Activated T-cell treated with anti-CD3 and anti-CD28 coated beads, Interleukin-2, amount 50 U/mL, for 24 hours (primary cell): ENCODE results near the gene CAMK2D.

ENCODE experiments used
- DNase-seq: peaks from one replicate; pipeline ENCODE4 v3.0.0-alpha.2; 2020
- H3K27ac Mint-ChIP-seq: 2 replicates; pipeline ENCODE4 v1.8.0; 2020; ENCODE audit warnings: mild to moderate bottlenecking, mixed read lengths
- H3K27me3 Mint-ChIP-seq: 2 replicates; pipeline ENCODE4 v1.8.0; 2020; ENCODE audit warnings: mixed read lengths
- H3K36me3 Mint-ChIP-seq: 2 replicates; pipeline ENCODE4 v1.8.0; 2020; ENCODE audit warnings: low read depth, mixed read lengths
- H3K4me1 Mint-ChIP-seq: 2 replicates; pipeline ENCODE4 v1.8.0; 2020; ENCODE audit warnings: low read depth, mixed read lengths
- H3K4me3 Mint-ChIP-seq: 2 replicates; pipeline ENCODE4 v1.8.0; 2020; ENCODE audit warnings: mild to moderate bottlenecking, moderate library complexity, mixed read lengths
- H3K9me3 Mint-ChIP-seq: 2 replicates; pipeline ENCODE4 v1.8.0; 2020; ENCODE audit warnings: mixed read lengths

CAMK2D gene

DNA sequence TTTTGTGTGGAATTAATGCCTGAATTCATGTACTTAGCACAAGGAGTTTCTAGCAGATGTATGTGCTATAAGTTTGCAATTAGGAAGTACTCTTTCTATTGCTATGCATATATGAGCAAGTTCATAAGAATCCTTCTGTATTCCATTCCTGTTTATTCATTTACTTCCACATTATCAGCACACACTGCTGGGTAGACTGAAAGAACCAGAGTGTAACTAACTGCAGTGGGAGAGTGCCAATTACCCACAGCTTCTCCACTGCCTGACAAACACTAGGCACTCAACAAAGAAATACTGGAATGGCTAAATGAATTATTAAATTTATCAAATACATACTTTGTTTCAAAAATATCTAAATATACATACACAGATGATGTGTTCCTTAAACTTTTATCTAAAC is 219.6 kb downstream of the CAMK2D start:
- Mint-ChIP-seq H3K36me3 (peaks cover 75% of the 10 kb centered on the region), H3K9me3 (no peaks in the 10 kb centered on the region), H3K4me1 (peaks cover 53% of the 10 kb centered on the region), H3K27ac (peak overlapping the region; percentile 14), H3K4me3 (no peak overlapping the region), H3K27me3 (no peaks in the 10 kb centered on the region)
- DNase-seq, result no peak

DNA sequence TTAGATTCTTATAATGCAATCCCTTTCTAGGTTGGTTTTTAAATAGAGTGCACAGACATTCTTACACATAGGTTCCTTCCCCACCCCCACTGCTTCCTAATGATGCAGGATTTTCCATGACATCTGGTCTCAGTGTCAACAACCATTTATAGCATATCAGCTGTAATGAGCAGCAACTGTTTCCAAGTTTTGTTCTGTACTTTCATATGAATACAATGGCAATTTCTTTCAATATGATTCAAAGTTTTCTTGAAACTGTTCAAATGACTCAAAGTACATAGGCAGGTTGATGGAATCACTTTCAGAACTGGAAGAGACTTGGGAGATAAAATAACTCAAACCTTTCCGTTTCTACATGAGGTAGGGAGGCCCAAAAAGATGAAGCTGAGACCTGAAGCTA is 220.7 kb downstream of the CAMK2D start:
- no peak for DNase-seq
- Mint-ChIP-seq H3K27me3 (no peaks in the 10 kb centered on the region), H3K36me3 (peaks cover 71% of the 10 kb centered on the region), H3K27ac (peak overlapping the region; percentile 95), H3K4me3 (peak overlapping the region; percentile 38), H3K4me1 (peaks cover 48% of the 10 kb centered on the region), H3K9me3 (no peaks in the 10 kb centered on the region)

DNA sequence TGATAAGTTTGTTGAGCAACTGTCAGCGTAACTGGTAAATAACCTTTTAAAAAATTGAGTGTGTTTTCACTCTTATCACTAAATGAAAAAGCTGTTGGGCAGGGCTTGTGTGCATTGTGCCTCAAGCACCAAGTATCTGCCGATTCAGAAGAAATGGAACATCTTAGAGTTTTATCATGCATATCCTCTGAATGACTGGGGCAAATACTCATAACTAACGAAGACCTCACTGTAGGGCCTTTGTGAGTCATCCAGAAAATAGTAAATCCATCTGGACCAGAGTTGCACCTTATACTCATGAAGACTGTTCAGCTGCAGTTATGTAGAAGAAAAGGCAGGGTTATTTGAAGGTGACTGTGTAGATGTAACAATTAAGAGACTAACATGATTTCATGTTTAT is 222.1 kb downstream of the CAMK2D start:
- no peaks in the 10 kb centered on the region for H3K27me3 Mint-ChIP-seq
- DNase-seq, result no peak
- no peaks in the 10 kb centered on the region for H3K9me3 Mint-ChIP-seq
- H3K4me3 Mint-ChIP-seq, result peak overlapping the region; percentile 38
- H3K4me1 Mint-ChIP-seq, result peaks cover 57% of the 10 kb centered on the region
- H3K36me3 Mint-ChIP-seq, result peaks cover 74% of the 10 kb centered on the region
- H3K27ac Mint-ChIP-seq, result peak overlapping the region; percentile 95

DNA sequence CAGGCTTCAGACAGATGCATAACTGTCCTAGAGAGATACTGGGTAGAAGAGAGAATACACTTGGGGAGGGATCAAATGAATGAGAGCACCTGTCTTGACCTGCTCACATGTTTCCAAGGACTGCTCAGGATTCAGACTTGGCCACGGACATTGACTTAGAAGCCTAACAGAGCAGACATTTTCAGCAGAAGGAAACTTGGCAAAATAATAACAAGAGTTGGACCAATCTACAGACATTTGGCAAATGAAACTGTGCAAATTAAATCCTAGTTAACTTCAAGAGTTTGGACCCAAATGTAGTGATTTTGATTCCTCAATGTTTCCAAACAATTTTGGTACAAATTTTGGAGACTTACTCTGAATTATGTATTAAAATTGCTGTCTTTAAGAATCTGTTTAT is 223.9 kb downstream of the CAMK2D start:
- Mint-ChIP-seq H3K4me3 (no peak overlapping the region), H3K27ac (no peak overlapping the region), H3K27me3 (no peaks in the 10 kb centered on the region), H3K4me1 (peaks cover 54% of the 10 kb centered on the region), H3K36me3 (peaks cover 72% of the 10 kb centered on the region), H3K9me3 (no peaks in the 10 kb centered on the region)
- DNase-seq, result no peak

DNA sequence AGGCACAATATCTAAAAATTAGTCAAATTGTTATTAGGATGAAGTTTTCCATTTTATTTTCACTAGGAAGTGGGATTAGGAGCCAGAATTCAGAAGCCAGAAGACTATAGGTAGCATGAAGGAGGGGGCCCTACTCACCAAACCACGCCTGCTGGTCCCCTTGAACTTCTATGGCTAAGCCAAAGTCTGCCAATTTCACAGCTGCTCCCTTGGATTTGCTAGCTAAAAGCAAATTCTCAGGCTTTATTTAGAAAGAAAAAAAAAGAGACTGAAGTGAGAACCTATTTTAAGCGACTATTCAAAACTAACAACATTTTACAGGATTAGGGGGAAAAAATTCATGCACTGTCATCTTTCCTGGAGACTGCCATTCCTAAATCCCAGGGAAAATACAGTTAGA is 224.3 kb downstream of the CAMK2D start:
- no peak for DNase-seq
- no peak overlapping the region for H3K27ac Mint-ChIP-seq
- peaks cover 76% of the 10 kb centered on the region for H3K36me3 Mint-ChIP-seq
- H3K27me3 Mint-ChIP-seq, result no peaks in the 10 kb centered on the region
- peaks cover 55% of the 10 kb centered on the region for H3K4me1 Mint-ChIP-seq
- H3K9me3 Mint-ChIP-seq, result no peaks in the 10 kb centered on the region
- H3K4me3 Mint-ChIP-seq, result no peak overlapping the region

DNA sequence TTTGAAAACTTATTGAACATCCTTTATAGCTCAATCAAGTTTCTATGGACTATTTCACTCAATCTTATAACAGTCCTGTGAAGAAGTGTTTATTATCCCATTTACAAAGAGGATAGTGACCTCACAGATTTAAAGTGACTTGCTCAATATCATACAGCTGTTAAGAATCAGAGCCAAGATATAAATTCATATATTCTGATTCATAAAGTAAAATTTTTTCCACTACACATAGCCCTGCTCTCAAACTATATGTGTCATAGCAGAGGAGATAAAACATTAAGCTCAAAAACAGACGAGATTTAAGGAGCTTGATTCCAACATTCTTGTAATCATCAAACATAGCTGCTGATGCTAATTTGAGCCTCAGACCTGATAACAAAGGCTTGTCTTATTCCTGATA is 226.8 kb downstream of the CAMK2D start:
- peaks cover 83% of the 10 kb centered on the region for H3K36me3 Mint-ChIP-seq
- no peak overlapping the region for H3K4me3 Mint-ChIP-seq
- no peaks in the 10 kb centered on the region for H3K27me3 Mint-ChIP-seq
- DNase-seq, result no peak
- H3K9me3 Mint-ChIP-seq, result no peaks in the 10 kb centered on the region
- no peak overlapping the region for H3K27ac Mint-ChIP-seq
- H3K4me1 Mint-ChIP-seq, result peaks cover 35% of the 10 kb centered on the region

DNA sequence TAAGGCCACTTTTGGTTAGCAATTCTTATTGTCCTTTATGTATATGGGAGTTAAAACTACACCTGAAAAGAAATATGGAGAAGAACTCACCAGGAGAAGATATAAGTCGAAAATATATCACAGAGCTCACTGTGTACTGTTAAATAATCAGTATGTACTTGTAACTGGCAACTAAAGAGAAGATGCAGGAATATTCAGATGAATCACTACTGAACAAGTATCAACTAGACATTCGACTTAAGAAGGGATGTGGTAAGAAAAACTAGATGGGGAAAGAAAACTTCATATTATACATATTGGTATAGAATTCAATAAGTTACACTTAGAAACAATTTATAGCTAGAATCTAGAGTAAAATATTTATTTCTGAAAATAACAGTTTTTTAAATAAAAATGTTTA is 230.0 kb downstream of the CAMK2D start:
- no peak overlapping the region for H3K4me3 Mint-ChIP-seq
- no peak for DNase-seq
- no peaks in the 10 kb centered on the region for H3K27me3 Mint-ChIP-seq
- peaks cover 88% of the 10 kb centered on the region for H3K36me3 Mint-ChIP-seq
- peaks cover 18% of the 10 kb centered on the region for H3K4me1 Mint-ChIP-seq
- H3K9me3 Mint-ChIP-seq, result no peaks in the 10 kb centered on the region
- no peak overlapping the region for H3K27ac Mint-ChIP-seq

DNA sequence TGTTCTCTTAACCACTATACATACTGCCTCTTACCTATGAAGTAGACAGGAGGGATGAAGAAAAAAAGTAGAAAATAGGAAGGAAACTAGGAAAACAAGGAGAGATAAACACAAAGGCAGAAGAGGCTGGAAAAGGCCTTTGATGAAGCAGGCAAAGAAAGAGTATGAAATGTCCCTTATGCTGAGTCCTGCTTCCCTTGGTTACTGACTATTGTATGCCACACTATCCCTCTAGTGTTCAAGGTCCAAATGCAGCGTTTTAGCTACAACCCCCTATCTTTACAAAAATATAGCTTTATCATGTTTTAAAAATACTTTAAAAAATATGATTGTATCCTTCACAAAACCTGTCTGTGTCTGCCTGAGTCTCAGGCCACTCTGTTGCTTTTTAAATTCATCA is 233.1 kb downstream of the CAMK2D start:
- Mint-ChIP-seq H3K4me3 (no peak overlapping the region), H3K9me3 (no peaks in the 10 kb centered on the region), H3K4me1 (peaks cover 15% of the 10 kb centered on the region), H3K36me3 (peaks cover 91% of the 10 kb centered on the region), H3K27me3 (no peaks in the 10 kb centered on the region), H3K27ac (peak overlapping the region; percentile 5)
- DNase-seq, result no peak

DNA sequence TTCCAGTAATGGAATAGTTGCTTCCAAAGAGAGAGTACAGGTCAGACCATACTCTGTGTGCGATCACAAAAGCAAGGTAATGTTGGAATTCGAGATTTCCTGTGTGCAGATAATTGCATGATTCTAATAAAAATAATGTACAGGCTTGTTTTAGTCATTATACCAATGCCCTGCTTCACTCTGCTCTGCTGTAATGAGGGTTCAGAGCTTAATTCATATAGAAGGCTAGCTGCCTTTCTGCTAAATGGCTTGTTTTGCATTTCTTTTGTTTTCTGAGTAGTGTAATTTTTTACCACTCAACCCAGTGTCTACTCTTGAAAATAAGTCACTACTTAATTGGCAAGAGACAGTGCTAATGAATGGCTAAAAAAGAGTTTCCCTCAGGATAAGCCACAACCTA is 236.0 kb downstream of the CAMK2D start:
- Mint-ChIP-seq H3K4me1 (peaks cover 18% of the 10 kb centered on the region), H3K27ac (no peak overlapping the region), H3K27me3 (no peaks in the 10 kb centered on the region), H3K4me3 (no peak overlapping the region), H3K9me3 (no peaks in the 10 kb centered on the region), H3K36me3 (peaks cover 91% of the 10 kb centered on the region)
- no peak for DNase-seq

DNA sequence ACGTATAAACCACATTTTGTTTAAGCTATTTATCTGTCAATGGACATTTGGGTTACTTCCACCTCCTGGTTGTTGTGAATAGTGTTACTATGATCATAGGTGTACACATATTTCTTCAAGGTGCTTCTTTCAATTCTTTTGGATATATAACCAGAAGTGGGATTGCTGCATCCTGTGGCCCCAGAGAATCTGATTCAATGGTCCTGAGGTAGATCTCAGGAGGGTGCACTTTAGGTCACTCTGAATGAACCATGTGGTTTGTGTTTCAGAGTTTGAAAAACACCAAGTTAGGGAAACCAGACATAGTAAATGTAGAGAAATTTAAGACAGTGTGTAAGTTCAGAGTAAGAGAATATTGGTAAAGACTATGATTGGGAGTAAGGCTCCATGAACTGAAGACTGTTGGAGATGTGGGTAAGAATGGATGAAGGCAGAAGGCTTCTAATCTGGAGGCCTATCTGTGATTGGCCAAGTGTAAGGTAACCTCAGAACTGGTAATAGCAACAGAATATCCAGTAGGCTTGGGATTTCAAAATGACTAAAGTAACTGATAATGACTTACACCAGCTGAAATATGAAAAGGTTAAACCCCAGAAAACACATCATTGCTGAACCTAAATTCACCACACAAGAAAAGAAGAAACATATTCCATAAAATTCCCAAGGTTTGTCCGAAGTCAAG is 236.9 kb downstream of the CAMK2D start:
- peaks cover 86% of the 10 kb centered on the region for H3K36me3 Mint-ChIP-seq
- H3K27ac Mint-ChIP-seq, result peak overlapping the region; percentile 54
- no peaks in the 10 kb centered on the region for H3K9me3 Mint-ChIP-seq
- DNase-seq, result no peak
- no peak overlapping the region for H3K4me3 Mint-ChIP-seq
- no peaks in the 10 kb centered on the region for H3K27me3 Mint-ChIP-seq
- H3K4me1 Mint-ChIP-seq, result peaks cover 18% of the 10 kb centered on the region

DNA sequence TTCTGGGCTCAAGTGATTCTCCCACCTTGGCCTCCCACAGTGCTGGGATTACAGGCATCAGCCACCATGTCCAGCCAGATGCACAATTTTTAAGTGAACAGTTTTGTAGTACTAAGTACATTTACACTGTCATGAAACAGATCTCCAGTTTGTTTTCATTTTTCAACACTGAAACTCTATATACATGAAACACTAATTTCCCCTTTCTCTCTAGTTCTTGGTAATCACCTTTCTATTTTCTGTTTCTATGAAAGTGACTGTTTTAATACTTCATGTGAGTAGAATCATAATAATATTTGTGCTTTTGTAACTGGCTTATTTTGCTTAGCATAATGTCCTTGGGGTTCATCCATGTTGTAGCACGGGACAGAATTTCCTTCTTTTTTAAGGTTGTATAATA is 237.4 kb downstream of the CAMK2D start:
- no peaks in the 10 kb centered on the region for H3K27me3 Mint-ChIP-seq
- H3K9me3 Mint-ChIP-seq, result no peaks in the 10 kb centered on the region
- peak overlapping the region; percentile 54 for H3K27ac Mint-ChIP-seq
- H3K4me1 Mint-ChIP-seq, result peaks cover 19% of the 10 kb centered on the region
- no peak for DNase-seq
- peaks cover 84% of the 10 kb centered on the region for H3K36me3 Mint-ChIP-seq
- H3K4me3 Mint-ChIP-seq, result no peak overlapping the region

DNA sequence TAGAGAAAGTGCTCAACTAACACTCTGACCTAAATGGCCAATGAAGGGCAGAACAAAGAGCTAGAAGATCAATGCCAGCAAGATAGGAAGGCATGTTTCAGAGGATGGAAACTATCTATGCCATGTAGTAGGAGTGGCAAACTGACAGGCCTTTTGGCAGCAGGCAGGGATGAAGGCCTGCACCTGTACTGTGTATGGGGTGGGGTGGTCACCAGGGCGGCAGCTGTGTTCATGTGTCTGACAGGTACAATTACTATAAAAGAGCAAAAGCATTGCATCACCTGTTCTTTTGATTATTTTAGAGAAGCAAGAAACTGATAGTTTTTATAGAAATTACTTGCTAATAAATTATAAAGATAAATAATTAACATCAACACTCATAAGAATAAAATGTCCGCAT is 239.1 kb downstream of the CAMK2D start:
- Mint-ChIP-seq H3K4me3 (no peak overlapping the region), H3K36me3 (peaks cover 86% of the 10 kb centered on the region), H3K27me3 (no peaks in the 10 kb centered on the region), H3K27ac (no peak overlapping the region), H3K4me1 (peaks cover 22% of the 10 kb centered on the region), H3K9me3 (no peaks in the 10 kb centered on the region)
- no peak for DNase-seq

DNA sequence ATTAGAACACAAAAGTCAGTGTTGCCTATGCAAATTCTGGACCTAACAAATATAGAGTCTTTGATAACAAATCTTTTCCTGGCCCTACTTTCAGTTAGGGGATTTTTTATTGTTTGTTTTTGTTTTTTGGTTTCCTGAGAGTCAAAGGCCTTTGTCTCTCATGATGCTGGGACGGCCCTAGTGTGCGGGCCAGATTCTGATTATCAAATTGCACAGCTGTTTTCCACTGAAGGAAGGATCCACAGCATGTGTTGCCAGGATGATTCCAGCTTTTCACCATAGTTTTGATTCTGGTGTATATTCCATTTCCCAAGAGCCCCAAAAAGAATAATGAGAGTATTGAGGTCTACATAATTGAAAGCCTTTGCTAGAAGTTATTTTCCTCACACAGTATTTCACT is 248.2 kb downstream of the CAMK2D start:
- peaks cover 88% of the 10 kb centered on the region for H3K36me3 Mint-ChIP-seq

DNA sequence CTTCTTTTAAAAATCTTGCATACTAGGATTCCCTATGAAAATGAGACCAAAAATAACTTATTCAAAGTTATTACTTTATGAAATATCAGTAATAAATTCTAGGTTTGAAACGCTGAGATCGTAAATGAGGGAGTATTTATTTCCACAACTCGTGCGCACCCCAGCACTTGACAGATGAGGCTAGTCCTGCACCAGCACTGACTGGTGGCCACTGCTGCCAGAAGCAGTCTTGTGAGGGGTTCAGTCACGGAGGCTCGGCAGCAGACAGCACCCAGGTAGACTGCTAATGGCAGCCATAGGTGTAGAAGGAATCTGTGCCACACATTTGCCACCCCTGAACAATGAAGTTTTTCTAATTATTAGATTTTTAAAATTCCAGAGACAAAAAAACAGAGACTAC is 248.7 kb downstream of the CAMK2D start:
- peaks cover 89% of the 10 kb centered on the region for H3K36me3 Mint-ChIP-seq
- no peak overlapping the region for H3K27ac Mint-ChIP-seq
- H3K4me3 Mint-ChIP-seq, result no peak overlapping the region
- no peak for DNase-seq
- H3K9me3 Mint-ChIP-seq, result no peaks in the 10 kb centered on the region
- H3K4me1 Mint-ChIP-seq, result no peaks in the 10 kb centered on the region
- no peaks in the 10 kb centered on the region for H3K27me3 Mint-ChIP-seq

More for the DNA sequence above, 248.2 kb downstream of the CAMK2D start:
- no peaks in the 10 kb centered on the region for H3K9me3 Mint-ChIP-seq
- H3K4me3 Mint-ChIP-seq, result no peak overlapping the region
- no peaks in the 10 kb centered on the region for H3K27me3 Mint-ChIP-seq
- no peaks in the 10 kb centered on the region for H3K4me1 Mint-ChIP-seq
- no peak for DNase-seq
- no peak overlapping the region for H3K27ac Mint-ChIP-seq

DNA sequence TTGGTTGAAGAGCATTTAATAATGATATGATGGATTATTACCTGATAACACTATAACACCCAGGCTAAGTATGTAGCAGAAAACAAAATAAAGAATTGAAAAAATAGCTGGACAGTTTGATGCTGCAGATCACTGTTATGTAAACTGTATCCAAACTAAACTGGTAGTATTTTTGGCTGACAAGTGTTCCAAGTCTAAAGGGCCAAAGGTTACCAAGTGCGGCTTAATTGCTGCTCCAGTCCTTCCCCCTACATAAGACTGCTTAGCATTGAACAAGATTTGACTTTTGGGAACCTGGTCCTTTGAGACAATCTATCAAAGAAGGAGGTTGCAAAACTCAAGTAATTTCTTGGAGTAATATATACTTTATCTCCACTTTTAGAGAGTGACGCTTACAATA is 249.6 kb downstream of the CAMK2D start:
- H3K9me3 Mint-ChIP-seq, result no peaks in the 10 kb centered on the region
- no peaks in the 10 kb centered on the region for H3K4me1 Mint-ChIP-seq
- no peak overlapping the region for H3K4me3 Mint-ChIP-seq
- H3K36me3 Mint-ChIP-seq, result peaks cover 90% of the 10 kb centered on the region
- no peak for DNase-seq
- no peak overlapping the region for H3K27ac Mint-ChIP-seq
- no peaks in the 10 kb centered on the region for H3K27me3 Mint-ChIP-seq

DNA sequence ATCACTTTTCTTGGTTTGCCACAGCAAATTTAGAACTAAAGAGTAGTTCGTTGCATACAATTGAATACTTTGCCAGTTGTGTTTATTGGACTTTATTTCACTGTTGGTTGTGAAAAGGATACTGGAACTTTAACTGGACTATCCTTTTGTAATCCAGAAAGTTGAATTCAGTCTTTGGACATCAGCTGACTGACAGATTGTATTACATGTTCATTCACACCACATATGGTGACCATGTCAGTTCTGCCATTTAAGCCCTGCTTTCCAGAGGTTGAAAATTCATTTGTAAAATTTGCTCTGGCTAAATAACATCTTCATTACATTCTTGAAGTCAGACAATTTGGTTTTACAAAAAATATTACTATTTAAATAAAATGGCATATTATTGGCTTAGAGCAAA is 251.7 kb downstream of the CAMK2D start:
- Mint-ChIP-seq H3K4me3 (no peak overlapping the region), H3K9me3 (no peaks in the 10 kb centered on the region), H3K27me3 (no peaks in the 10 kb centered on the region), H3K27ac (no peak overlapping the region), H3K4me1 (no peaks in the 10 kb centered on the region), H3K36me3 (peaks cover 88% of the 10 kb centered on the region)
- no peak for DNase-seq
